KMS-11 (cell line): ENCODE data around the gene AUTS2.

Experiments used
- H2AFZ ChIP-seq: fragments of 200-600 bp; sonication (generic); 2 replicates; pipeline ENCODE4 v1.6.1; 2016; ENCODE audit warnings: antibody characterized with exemption, mixed run types, low read depth
- H3K27ac ChIP-seq: fragments of 200-600 bp; sonication (generic); 2 replicates; pipeline ENCODE4 v1.6.1; 2016; ENCODE audit warnings: mild to moderate bottlenecking, mixed run types
- H3K27me3 ChIP-seq: fragments of 200-600 bp; sonication (generic); 2 replicates; pipeline ENCODE4 v1.6.1; 2017; ENCODE audit warnings: mild to moderate bottlenecking, low read depth, mixed run types, moderate library complexity; ENCODE audit not compliant: insufficient read depth
- H3K36me3 ChIP-seq: fragments of 200-600 bp; sonication (generic); 2 replicates; pipeline ENCODE4 v1.6.1; 2017; ENCODE audit warnings: mild to moderate bottlenecking, mixed run types; ENCODE audit not compliant: insufficient read depth
- H3K4me1 ChIP-seq: fragments of 200-600 bp; sonication (generic); 2 replicates; pipeline ENCODE4 v1.6.1; 2016; ENCODE audit warnings: mild to moderate bottlenecking, low read depth, mixed run types; ENCODE audit not compliant: poor library complexity, severe bottlenecking
- H3K4me2 ChIP-seq: fragments of 200-600 bp; sonication (generic); 2 replicates; pipeline ENCODE4 v1.7.0; 2016; ENCODE audit warnings: mild to moderate bottlenecking, mixed run types
- H3K4me3 ChIP-seq: fragments of 200-600 bp; sonication (generic); IDR thresholded peaks from 2 replicates; pipeline ENCODE4 v1.6.1; 2017; ENCODE audit warnings: low read depth, low read length, mixed read lengths; ENCODE audit not compliant: insufficient read depth
- H3K79me2 ChIP-seq: fragments of 200-600 bp; sonication (generic); 2 replicates; pipeline ENCODE4 v1.6.1; 2016; ENCODE audit warnings: low read depth, mixed run types; ENCODE audit not compliant: insufficient read depth
- H3K9ac ChIP-seq: fragments of 200-600 bp; sonication (generic); 2 replicates; pipeline ENCODE4 v1.6.1; 2016; ENCODE audit warnings: mild to moderate bottlenecking, mixed run types
- H4K20me1 ChIP-seq: fragments of 200-600 bp; sonication (generic); 2 replicates; pipeline ENCODE4 v1.6.1; 2016; ENCODE audit warnings: mild to moderate bottlenecking, mixed run types; ENCODE audit not compliant: insufficient read depth
- TF ChIP-seq, protein P1 (sequence below): fragments of 200-600 bp; sonication (generic); conservative IDR thresholded peaks from 2 replicates; pipeline ENCODE4 v1.6.1; 2017; ENCODE audit warnings: low read depth, mild to moderate bottlenecking, antibody characterized with exemption, low read length, moderate library complexity, mixed read lengths

AUTS2 gene

GRCh38 chr7:70257921-70258320, 659.6 kb downstream of the AUTS2 start:
- Histone ChIP-seq H3K9ac (no peak overlapping the region), H4K20me1 (no peaks in the 10 kb centered on the region), H3K4me3 (no peak overlapping the region), H3K4me1 (no peaks in the 10 kb centered on the region), H3K27me3 (no peaks in the 10 kb centered on the region), H3K36me3 (no peaks in the 10 kb centered on the region), H2AFZ (no peak overlapping the region), H3K79me2 (no peaks in the 10 kb centered on the region), H3K27ac (no peak overlapping the region), H3K4me2 (no peak overlapping the region)
- TF ChIP-seq, protein P1, sequence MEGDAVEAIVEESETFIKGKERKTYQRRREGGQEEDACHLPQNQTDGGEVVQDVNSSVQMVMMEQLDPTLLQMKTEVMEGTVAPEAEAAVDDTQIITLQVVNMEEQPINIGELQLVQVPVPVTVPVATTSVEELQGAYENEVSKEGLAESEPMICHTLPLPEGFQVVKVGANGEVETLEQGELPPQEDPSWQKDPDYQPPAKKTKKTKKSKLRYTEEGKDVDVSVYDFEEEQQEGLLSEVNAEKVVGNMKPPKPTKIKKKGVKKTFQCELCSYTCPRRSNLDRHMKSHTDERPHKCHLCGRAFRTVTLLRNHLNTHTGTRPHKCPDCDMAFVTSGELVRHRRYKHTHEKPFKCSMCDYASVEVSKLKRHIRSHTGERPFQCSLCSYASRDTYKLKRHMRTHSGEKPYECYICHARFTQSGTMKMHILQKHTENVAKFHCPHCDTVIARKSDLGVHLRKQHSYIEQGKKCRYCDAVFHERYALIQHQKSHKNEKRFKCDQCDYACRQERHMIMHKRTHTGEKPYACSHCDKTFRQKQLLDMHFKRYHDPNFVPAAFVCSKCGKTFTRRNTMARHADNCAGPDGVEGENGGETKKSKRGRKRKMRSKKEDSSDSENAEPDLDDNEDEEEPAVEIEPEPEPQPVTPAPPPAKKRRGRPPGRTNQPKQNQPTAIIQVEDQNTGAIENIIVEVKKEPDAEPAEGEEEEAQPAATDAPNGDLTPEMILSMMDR = no peak

- Histone ChIP-seq H3K4me3 (no peak overlapping the region), H2AFZ (no peak overlapping the region), H4K20me1 (no peaks in the 10 kb centered on the region), H3K36me3 (no peaks in the 10 kb centered on the region), H3K27me3 (no peaks in the 10 kb centered on the region), H3K4me1 (no peaks in the 10 kb centered on the region), H3K9ac (no peak overlapping the region), H3K27ac (no peak overlapping the region), H3K79me2 (no peaks in the 10 kb centered on the region), H3K4me2 (no peak overlapping the region)
- TF ChIP-seq, protein P1 = no peak
Measured at GRCh38 chr7:70259502-70259901, 661.2 kb downstream of the AUTS2 start.

GRCh38 chr7:70263471-70264255, 665.4 kb downstream of the AUTS2 start:
- Histone ChIP-seq H2AFZ (no peak overlapping the region), H3K27ac (no peak overlapping the region), H3K4me3 (no peak overlapping the region), H3K79me2 (no peaks in the 10 kb centered on the region), H3K4me1 (no peaks in the 10 kb centered on the region), H3K27me3 (no peaks in the 10 kb centered on the region), H3K36me3 (no peaks in the 10 kb centered on the region), H3K9ac (no peak overlapping the region), H4K20me1 (no peaks in the 10 kb centered on the region), H3K4me2 (no peak overlapping the region)
- TF ChIP-seq, protein P1 = no peak

DNA sequence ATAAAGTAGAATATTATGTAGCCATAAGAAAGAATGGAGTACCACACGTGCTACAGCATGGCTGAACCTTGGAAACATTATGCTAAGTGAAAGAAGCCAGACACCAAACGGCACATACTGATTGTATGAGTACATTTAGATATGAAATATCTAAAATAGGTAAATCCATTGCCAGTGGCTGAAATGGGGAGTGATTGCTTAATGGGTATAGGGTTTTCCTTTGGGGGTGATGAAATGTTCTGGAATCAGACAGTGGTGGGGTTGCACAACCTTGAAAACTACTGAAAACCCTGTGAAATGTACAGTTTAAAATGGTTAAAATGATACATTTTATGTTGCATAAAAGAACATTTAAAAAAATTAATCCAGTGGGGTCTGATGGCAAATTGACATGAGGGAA, 667.9 kb downstream of the AUTS2 start:
- Histone ChIP-seq H2AFZ (no peak overlapping the region), H3K79me2 (no peaks in the 10 kb centered on the region), H3K4me3 (no peak overlapping the region), H3K27ac (no peak overlapping the region), H3K36me3 (no peaks in the 10 kb centered on the region), H4K20me1 (no peaks in the 10 kb centered on the region), H3K4me1 (no peaks in the 10 kb centered on the region), H3K4me2 (no peak overlapping the region), H3K9ac (no peak overlapping the region), H3K27me3 (no peaks in the 10 kb centered on the region)
- TF ChIP-seq, protein P1 = no peak
